GM12878 (cell line): ENCODE data around the gene APOBEC3H. TPM values are rescaled to one million over a fixed set of nuclear protein-coding genes. Genes with fewer than 3 reads are reported as not detected.

Experiments
- ATAC-seq: fragments of 200-7000 bp; cut with Tn5 transposase; 3 replicates; pipeline ENCODE4 v1.9.1; 2020; ENCODE audit warnings: mild to moderate bottlenecking, moderate library complexity
- BruUV-seq: library from RNA; stranded (reverse); fragments of 400-500 nt; replicated peaks from 2 replicates; lab custom pipeline; 2021; lab: Mats Ljungman, UMichigan
- CTCF ChIA-PET: fragments of 300-600 bp; sonication (Branson Sonifier 250); formaldehyde crosslinking; extraction: SDS; loops from one replicate; lab custom pipeline; 2021; ENCODE audit warnings: inconsistent platforms; lab: Yijun Ruan, JAX
- POLR2A ChIA-PET: fragments of 350-600 bp; formaldehyde crosslinking; extraction: SDS; loops from one replicate; lab custom pipeline; 2021; ENCODE audit warnings: inconsistent platforms; lab: Charles Lee
- RAD21 ChIA-PET: fragments of 300-600 bp; sonication (Branson Sonifier 250); formaldehyde crosslinking; loops from one replicate; lab custom pipeline; 2023; ENCODE audit warnings: antibody characterized with exemption; ENCODE audit not compliant: unreplicated experiment; lab: Charles Lee
- SMC1A ChIA-PET: fragments of 300-600 bp; sonication (Branson Sonifier 250); formaldehyde crosslinking; loops from one replicate; lab custom pipeline; 2023; ENCODE audit not compliant: unreplicated experiment, uncharacterized antibody; lab: Charles Lee
- DNase-seq: peaks from one replicate; pipeline ENCODE4 v3.0.0-alpha.2; 2011; ENCODE audit warnings: low read depth, low spot score
- FAIRE-seq: peaks from 3 replicates; lab custom pipeline; 2011; peaks lifted over from hg19 to GRCh38; lab: Jason Lieb, UNC
- H2AFZ ChIP-seq: 2 replicates; pipeline ENCODE4 v1.6.0; 2011; ENCODE audit warnings: low read depth, low read length, control low read depth; ENCODE audit not compliant: control insufficient read depth
- H3K27ac ChIP-seq: 2 replicates; pipeline ENCODE4 v1.5.1; 2011; ENCODE audit warnings: control low read depth; ENCODE audit not compliant: control insufficient read depth, insufficient read depth
- H3K27me3 ChIP-seq, 2 experiments: replicated peaks in 1 of 2; 2 replicates each; pipeline versions ENCODE4 v1.6.0 to v1.6.1; 2011; ENCODE audit warnings: low read length in 1 of 2; ENCODE audit not compliant: control insufficient read depth in 2 of 2, insufficient read depth in 2 of 2
- H3K36me3 ChIP-seq, 2 experiments: 2 replicates each; pipeline ENCODE4 v1.5.1; 2011; ENCODE audit warnings: low read length in 1 of 2; ENCODE audit not compliant: control insufficient read depth in 2 of 2, insufficient read depth in 2 of 2
- H3K4me1 ChIP-seq: 2 replicates; pipeline ENCODE4 v1.6.1; 2011; ENCODE audit warnings: mild to moderate bottlenecking, low read length, moderate library complexity, mixed read lengths; ENCODE audit not compliant: control insufficient read depth, insufficient read depth
- H3K4me2 ChIP-seq: 2 replicates; pipeline ENCODE4 v1.6.0; 2011; ENCODE audit warnings: control low read depth; ENCODE audit not compliant: control insufficient read depth, insufficient read depth
- H3K4me3 ChIP-seq: fragments of 200-600 bp; sonication (generic); 2 replicates; pipeline ENCODE4 v1.5.1; 2016
- H3K79me2 ChIP-seq: 2 replicates; pipeline ENCODE4 v1.6.0; 2011; ENCODE audit warnings: low read length; ENCODE audit not compliant: control insufficient read depth, insufficient read depth
- H3K9ac ChIP-seq: 2 replicates; pipeline ENCODE4 v1.8.0; 2011; ENCODE audit warnings: low read length, control low read depth, mixed read lengths; ENCODE audit not compliant: control insufficient read depth, insufficient read depth
- H3K9me3 ChIP-seq: replicated peaks from 3 replicates; pipeline ENCODE4 v1.5.1; 2011; ENCODE audit warnings: mild to moderate bottlenecking, low read length; ENCODE audit not compliant: control insufficient read depth, insufficient read depth
- H4K20me1 ChIP-seq: 2 replicates; pipeline ENCODE4 v1.6.0; 2011; ENCODE audit not compliant: control insufficient read depth, insufficient read depth
- CBFB ChIP-seq: IDR thresholded peaks from 2 replicates; pipeline ENCODE4 v1.6.1; 2016; ENCODE audit warnings: antibody characterized with exemption, low read depth
- CHD1 ChIP-seq: IDR thresholded peaks from 2 replicates; pipeline ENCODE4 v1.6.1; 2012; ENCODE audit warnings: low read depth, low read length, improper control_type of control experiment
- CHD4 ChIP-seq: fragments of 200-600 bp; sonication (generic); IDR thresholded peaks from 2 replicates; pipeline ENCODE4 v1.6.1; 2016; ENCODE audit warnings: mild to moderate bottlenecking
- IKZF1 ChIP-seq: fragments of 450-650 bp; conservative IDR thresholded peaks from 2 replicates; pipeline ENCODE4 v1.6.1; 2017; ENCODE audit warnings: antibody characterized with exemption, mild to moderate bottlenecking
- KLF5 ChIP-seq: fragments of 450-650 bp; IDR thresholded peaks from 2 replicates; pipeline ENCODE4 v1.6.1; 2014; ENCODE audit warnings: mild to moderate bottlenecking; ENCODE audit not compliant: partially characterized antibody
- MEF2B ChIP-seq: fragments of 450-650 bp; IDR thresholded peaks from 2 replicates; pipeline ENCODE4 v1.6.1; 2018; ENCODE audit warnings: mild to moderate bottlenecking, moderate library complexity; ENCODE audit not compliant: partially characterized antibody, poor library complexity, severe bottlenecking
- NR2F1 ChIP-seq: fragments of 450-650 bp; conservative IDR thresholded peaks from 2 replicates; pipeline ENCODE4 v1.6.1; 2017; ENCODE audit warnings: mild to moderate bottlenecking
- NRF1 ChIP-seq: conservative IDR thresholded peaks from 2 replicates; pipeline ENCODE4 v1.6.1; 2011; ENCODE audit warnings: mild to moderate bottlenecking, low read depth, low read length, improper control_type of control experiment
- RB1 ChIP-seq: fragments of 450-650 bp; formaldehyde crosslinking; IDR thresholded peaks from 2 replicates; pipeline ENCODE4 v1.6.1; 2017; ENCODE audit warnings: mild to moderate bottlenecking, borderline replicate concordance
- WGBS: methylation state at CpG from one replicate; pipeline ENCODE4 v1.1.6; 2016; ENCODE audit warnings: low lambda C conversion rate; ENCODE audit not compliant: insufficient replicate concordance, insufficient coverage; ENCODE audit errors: missing lambda C conversion rate; 5-methylcytosine and 5-hydroxymethylcytosine counted together
- in situ Hi-C: fragments of 300-500 bp; cut with MboI; formaldehyde crosslinking; loops from 9 replicates; pipeline ENCODE4 v1.14.3; 2018; ENCODE audit warnings: mixed read lengths
- intact Hi-C: fragments of 100-400 bp; cut with micrococcal nuclease; formaldehyde crosslinking; loops from one replicate; pipeline ENCODE4 v1.14.2; 2022; ENCODE audit not compliant: unreplicated experiment
- polyA plus RNA-seq, 11 experiments: library from polyadenylated mRNA; depleted of rRNA in 4 of 11; unstranded in 6 of 11; stranded (reverse) in 5 of 11; fragments of >200 nt; fragmentation: Nextera tagmentation in 4 of 11; fragmentation: Illumina TruSeq in 1 of 11; extraction: Ambion mirVana in 4 of 11; extraction: Trizol in 1 of 11; gene quantifications; 1 replicate in 1 of 11; 2 replicates in 10 of 11; pipeline versions ENCODE4 v1.2.1 to v1.2.3, GENCODE V29; 2011 to 2016; ENCODE audit warnings: inconsistent platforms in 2 of 11, missing spikeins in 2 of 11, low read depth in 1 of 11
- total RNA-seq, 4 experiments: library from RNA; depleted of rRNA in 3 of 4; stranded (reverse); fragments of >200 nt in 3 of 4; fragmentation: Illumina TruSeq in 1 of 4; extraction: Trizol in 1 of 4; gene quantifications; 2 replicates each; pipeline versions ENCODE4 v1.2.1 to v1.2.3, GENCODE V29; 2013 to 2021
- TF ChIP-seq, protein P1 (sequence below): fragments of 450-650 bp; formaldehyde crosslinking; IDR thresholded peaks from 2 replicates; pipeline ENCODE4 v1.4.0; 2022; ENCODE audit warnings: mild to moderate bottlenecking, moderate library complexity

APOBEC3H gene
- total and polyA plus RNA-seq, 10 of the 15 experiments (the other 5 are each of a cell fraction or from before 2014, with no cell fraction given), result 7.5 to 23.0 (median 14.8) TPM

DNA sequence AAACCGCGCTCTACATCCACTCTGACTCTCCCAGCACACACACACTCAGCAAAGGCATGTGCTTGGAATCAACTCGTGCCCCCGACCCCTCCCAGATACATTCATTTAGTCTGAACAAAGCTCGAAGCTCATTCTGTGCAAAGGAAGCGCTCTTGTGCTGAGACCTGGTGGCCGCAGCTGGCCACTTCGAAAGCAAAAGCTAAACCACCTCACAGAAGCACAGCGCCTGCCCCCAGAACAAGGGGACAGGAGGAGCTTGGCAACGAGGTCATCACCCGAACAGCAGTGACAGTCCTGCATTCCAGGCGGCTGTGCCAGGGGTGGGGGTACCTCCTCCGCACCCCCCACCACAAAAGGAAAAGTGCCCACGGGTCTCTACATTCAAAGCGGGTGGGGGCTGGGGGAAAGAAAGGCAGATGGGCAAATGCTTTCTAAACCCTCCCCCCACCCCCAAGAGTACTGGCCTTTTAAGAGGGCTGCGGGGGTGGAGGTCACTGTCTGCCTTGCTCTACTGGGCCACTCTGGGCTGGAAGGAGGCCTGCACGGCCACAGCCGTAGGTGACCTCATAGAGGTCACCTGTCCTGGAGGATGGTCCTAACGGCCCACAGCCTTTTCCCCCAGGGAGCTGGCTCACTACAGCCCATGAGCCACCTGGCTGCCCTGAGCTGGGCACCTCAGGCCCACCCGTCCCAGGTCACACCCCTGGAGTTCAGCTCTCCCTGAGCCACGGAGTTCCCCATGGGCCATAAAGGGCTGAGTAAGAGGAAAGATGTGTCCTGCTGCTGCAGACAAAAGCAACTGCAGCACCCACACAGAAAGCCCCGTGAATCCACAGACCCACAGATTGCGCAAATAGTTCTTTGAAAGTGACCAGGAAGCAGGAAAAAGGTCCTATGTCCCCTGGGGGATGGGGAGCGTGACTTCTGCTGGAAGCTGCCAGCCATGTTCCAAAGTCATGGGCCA is 34.1 kb downstream of the APOBEC3H start:
- SMC1A ChIA-PET, result no interaction called here
- CTCF ChIA-PET, result interaction anchor here (1.0 kb wide), 2 partner anchors 260 to 261 kb away, joined by 3 read pairs; no protein-coding TSS in a partner anchor
- Histone ChIP-seq H4K20me1 (no peaks in the 10 kb centered on the region), H3K27ac (no peak overlapping the region), H3K4me1 (no peaks in the 10 kb centered on the region), H3K4me2 (no peak overlapping the region), H3K27me3 (no peaks in the 10 kb centered on the region), H3K9me3 (no peaks in the 10 kb centered on the region), H2AFZ (no peak overlapping the region), H3K79me2 (no peaks in the 10 kb centered on the region), H3K36me3 (no peaks in the 10 kb centered on the region; a peak in 1 of 4 replicates), H3K4me3 (no peak overlapping the region), H3K9ac (no peak overlapping the region)
- intact Hi-C loops, result no loop called here
- ATAC-seq, result peak; percentile 15; the same call in 2 of the 3 replicates
- TF ChIP-seq IKZF1 (0 out of 2 replicates have a peak, but pooled peaks have one; percentile 22), RB1 (no peak), CBFB (no peak), CHD4 (no peak), MEF2B (no peak), NRF1 (no peak), KLF5 (no peak), CHD1 (no peak), NR2F1 (0 out of 2 replicates have a peak, but pooled peaks have one; percentile 31)
- TF ChIP-seq, protein P1, sequence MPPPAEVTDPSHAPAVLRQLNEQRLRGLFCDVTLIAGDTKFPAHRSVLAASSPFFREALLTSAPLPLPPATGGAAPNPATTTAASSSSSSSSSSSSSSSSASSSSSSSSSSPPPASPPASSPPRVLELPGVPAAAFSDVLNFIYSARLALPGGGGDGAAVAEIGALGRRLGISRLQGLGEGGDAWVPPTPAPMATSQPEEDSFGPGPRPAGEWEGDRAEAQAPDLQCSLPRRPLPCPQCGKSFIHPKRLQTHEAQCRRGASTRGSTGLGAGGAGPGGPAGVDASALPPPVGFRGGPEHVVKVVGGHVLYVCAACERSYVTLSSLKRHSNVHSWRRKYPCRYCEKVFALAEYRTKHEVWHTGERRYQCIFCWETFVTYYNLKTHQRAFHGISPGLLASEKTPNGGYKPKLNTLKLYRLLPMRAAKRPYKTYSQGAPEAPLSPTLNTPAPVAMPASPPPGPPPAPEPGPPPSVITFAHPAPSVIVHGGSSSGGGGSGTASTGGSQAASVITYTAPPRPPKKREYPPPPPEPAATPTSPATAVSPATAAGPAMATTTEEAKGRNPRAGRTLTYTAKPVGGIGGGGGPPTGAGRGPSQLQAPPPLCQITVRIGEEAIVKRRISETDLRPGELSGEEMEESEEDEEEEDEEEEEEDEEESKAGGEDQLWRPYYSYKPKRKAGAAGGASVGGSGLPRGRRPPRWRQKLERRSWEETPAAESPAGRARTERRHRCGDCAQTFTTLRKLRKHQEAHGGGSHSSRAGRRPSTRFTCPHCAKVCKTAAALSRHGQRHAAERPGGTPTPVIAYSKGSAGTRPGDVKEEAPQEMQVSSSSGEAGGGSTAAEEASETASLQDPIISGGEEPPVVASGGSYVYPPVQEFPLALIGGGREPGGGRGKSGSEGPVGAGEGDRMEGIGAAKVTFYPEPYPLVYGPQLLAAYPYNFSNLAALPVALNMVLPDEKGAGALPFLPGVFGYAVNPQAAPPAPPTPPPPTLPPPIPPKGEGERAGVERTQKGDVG (CRISPR knock-in tag), result no peak
- no peak for DNase-seq
- WGBS, result 59% methylated on average over 24 of the region's 24 CpGs
- TSS peak; percentile 48 for BruUV-seq
- FAIRE-seq, result no peak
- in situ Hi-C loops, result no loop called here
- RAD21 ChIA-PET, result interaction anchor here (0.5 to 0.8 kb wide), 2 partner anchors 8 to 190 kb away, joined by 3 read pairs; no protein-coding TSS in a partner anchor
- POLR2A ChIA-PET, result no interaction called here
